ENCODE measurements around the gene ARMC6.

Gene ARMC6

DNA sequence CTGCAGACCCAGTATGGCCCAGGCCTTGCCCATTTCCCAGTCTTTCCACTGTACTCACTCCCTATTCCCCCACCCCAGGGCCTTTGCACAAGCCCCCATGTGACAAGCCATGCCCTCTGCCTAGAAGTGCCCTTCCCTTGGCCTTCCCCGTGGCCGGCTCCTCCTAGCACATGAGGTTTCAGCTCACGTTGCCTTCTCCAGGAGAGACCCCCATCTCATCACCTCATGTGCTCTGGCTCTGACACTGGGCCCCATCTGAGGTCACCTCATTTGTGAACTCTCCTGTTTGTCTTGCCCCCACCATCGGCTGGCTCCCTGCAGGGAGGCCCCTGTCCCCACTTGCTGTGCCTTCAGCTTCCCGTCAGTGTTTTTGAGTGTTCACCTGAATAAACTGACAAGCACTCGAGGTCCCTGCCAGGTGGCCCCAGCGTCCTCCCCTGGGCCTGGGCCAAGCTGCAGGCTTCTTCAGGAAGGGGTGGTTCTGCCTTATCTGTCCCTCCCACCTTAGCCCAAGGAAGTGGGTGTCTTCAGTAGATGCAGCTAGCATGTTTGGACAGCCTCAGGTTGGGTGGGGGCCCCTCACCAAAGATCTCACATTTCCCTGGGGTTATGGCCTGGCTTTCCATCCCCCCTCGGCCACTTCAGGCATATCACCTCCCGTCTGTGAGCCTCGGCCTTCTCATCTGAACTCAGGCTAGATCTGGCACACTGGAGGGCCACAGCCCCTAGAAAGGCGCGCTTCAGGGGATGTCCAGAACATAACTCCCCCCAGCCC is 26.6 kb downstream of the ARMC6 start:
- no peak for DNase-seq (ENCODE audit: low spot score)

DNA sequence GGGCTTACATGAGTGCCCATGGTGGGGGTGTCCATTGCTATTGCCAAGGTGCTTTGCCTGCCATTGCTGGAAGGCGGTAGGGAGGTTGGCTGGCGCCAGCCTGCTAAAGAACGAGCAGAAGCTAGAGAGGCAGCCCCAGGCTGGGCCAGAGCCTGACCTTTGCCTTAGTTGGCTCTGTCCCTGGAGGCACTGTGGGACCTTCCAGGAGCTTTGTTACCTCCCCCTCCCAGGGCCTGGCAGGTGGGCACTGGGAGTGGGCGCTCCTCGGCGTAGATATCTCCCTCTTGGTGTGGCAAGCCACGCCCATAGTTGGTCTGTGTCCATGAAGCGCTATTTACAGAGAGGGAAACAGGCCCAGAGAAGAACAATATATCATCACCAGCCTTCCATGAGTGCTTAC is 28.1 kb downstream of the ARMC6 start:
- no peak for DNase-seq (ENCODE audit: low spot score)
- TF ChIP-seq, protein P1, sequence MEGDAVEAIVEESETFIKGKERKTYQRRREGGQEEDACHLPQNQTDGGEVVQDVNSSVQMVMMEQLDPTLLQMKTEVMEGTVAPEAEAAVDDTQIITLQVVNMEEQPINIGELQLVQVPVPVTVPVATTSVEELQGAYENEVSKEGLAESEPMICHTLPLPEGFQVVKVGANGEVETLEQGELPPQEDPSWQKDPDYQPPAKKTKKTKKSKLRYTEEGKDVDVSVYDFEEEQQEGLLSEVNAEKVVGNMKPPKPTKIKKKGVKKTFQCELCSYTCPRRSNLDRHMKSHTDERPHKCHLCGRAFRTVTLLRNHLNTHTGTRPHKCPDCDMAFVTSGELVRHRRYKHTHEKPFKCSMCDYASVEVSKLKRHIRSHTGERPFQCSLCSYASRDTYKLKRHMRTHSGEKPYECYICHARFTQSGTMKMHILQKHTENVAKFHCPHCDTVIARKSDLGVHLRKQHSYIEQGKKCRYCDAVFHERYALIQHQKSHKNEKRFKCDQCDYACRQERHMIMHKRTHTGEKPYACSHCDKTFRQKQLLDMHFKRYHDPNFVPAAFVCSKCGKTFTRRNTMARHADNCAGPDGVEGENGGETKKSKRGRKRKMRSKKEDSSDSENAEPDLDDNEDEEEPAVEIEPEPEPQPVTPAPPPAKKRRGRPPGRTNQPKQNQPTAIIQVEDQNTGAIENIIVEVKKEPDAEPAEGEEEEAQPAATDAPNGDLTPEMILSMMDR (IDR thresholded peaks at IDR 0.05; ENCODE audit: extremely low read depth, missing control alignments), result no peak

More for the DNA sequence above, 26.6 kb downstream of the ARMC6 start:
- TF ChIP-seq, protein P1 (IDR thresholded peaks at IDR 0.05; ENCODE audit: extremely low read depth, missing control alignments), result no peak

DNA sequence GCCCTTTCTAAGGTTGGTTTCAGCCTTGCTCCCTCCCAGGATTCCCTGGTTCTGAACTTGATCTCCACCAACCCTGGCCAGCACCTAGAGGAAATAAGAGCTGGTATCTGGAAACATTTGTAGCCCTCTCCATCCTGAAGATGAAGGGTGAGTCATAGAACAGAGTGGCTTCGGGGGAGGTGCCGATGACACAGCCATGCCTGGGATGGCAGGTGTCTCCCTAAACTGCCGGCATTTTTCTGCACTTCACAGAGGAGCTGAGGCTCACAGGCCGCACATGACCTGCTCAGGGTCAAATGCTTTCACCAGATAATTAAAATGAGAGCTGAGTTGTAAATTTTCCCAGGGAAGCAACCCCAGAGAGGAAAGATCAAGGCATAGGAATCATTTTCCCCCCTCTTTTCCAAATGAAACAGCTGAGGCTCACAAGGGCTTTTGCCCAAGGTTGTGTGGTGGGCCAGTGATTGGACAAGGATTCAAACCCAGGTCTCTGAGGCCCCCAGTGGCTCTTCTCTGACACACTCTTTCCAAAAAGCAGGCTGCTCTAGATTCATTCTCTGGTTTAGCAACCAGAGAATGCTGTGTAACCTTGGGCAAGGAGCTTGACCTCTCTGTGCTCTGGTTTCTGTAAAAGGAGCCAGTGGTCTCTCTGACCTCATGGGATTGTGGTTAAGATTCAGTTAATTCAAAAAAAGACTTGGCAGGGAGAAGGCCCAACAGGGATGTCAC is 29.2 kb downstream of the ARMC6 start:
- no peak for DNase-seq (ENCODE audit: low spot score)
- TF ChIP-seq, protein P1 (IDR thresholded peaks at IDR 0.05; ENCODE audit: extremely low read depth, missing control alignments), result no peak

DNA sequence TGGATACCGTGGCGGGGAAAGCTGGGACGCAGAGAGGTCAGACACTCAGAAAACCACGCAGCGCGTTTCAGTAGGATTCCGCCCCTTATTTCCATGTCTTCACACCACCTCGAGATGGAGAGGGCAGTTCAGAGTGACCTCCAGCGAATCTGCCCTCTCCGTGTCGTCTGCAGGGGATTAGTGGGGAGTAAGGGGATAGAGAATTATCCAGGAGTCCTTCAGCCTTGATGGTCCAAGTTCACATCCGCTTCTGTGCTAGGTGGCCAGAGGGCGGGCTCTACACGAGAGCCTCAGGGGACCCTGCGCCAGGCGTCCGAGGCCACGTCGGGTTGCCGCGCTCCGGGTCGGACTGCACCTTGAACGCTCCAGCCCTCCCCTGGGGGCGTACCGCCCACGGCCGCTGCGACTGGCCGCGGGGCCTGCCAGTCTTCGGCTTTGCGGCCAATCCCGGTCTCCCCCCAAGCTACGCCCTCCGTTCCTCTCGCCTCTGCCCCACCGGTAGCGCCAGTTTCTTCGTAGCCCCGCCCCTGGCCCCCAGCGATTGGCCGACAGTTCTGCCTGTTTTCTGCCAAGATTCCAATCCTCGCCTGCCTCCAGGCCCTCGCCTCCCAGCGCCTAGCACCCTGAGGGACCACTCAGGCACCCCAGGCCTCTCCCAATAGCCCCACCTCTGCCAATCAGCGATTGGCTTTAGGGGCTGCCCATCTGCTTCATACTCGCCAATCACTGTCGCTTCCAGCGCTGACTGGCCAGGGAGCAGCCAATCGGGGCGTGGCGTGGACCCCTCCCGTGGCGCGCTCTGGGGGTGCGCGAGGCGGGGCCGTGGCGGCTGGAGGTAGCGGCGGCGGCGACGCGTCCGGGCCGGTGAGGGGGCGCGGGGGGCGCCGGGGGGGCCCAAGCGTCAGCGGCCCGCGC is 30.0 kb downstream of the ARMC6 start, which contains the start of gene SLC25A42:
TSS of gene SLC25A42 (plus strand) at position 812 of the 915 bp plus-strand sequence. CDS start 32,131 bp downstream, outside the sequence.
- TF ChIP-seq, protein P1 (IDR thresholded peaks at IDR 0.05; ENCODE audit: extremely low read depth, missing control alignments), result no peak
- DNase-seq (ENCODE audit: low spot score), result peak; percentile 100

DNA sequence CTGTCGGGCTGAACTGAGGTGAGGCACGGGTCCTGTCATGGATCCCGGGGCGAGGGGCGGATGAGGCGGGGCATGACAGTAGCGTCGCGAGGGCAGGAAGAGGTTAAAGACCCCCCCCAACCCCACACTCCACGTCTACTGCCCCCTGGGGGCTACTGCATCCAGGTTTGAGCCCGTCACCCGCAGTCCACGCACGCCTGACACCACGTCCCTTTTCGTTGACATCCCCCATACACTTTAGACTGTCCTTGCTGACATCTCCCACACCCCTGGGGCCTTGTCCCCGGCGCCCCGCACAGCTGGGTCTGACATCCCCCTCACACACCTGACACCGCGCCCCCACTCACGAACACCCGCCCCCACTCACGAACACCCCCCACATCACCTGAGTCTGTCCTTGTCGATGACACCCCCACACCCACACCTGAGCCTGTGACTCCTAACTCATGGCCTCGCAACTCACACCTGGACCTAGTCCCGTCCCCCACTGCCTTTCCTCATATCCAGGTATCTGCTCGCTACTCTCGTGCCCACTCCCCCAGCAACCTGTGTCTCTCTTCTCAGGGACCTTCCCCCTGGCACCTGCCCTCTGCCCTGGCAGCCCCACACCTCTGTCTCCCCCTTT is 30.8 kb downstream of the ARMC6 start:
- no peak for DNase-seq (ENCODE audit: low spot score)
- TF ChIP-seq, protein P1 (IDR thresholded peaks at IDR 0.05; ENCODE audit: extremely low read depth, missing control alignments), result no peak

DNA sequence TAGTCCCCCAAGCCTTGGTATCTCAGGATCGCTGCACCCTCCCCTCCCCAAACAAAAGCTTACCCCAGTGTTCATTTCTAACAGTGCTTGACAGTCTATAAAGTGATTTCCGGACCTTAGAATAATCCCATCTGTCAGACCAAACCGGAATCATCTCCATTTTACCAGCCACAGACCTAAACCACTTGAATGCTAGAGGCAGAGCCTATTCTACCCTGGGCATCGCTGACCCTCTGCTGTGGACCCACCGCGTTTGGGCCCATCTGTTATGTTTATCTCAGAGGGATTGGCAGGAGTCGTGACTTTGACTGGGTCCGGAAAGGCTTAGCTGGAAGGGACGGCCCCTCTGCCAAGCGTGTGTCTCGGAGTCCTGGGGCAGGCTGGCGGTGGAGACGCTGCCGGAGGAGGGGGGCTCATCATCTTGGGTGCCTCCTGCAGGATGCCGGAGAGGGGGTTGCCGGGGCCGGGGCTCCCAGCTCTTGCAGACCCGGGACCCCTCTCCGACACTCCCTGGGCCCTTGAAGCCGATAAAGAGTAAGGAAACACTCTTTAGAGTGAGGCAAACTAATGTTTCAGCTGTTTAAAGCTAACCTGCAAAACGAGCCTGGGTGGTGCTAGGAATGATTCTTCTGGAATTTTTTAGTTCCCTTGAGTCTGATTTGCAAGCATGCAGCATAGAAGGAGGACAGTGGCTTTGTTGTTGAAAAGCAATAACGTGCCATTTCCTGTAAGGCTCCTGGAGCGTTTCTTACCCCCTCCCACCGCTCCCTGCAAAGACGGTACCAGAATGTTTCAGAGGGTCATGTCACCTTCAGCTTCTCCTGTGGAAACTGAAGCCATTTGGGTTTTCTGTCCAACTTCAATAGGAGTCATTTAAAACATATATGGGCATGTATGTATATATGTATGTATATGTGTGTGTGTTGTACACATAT is 31.7 kb downstream of the ARMC6 start:
- TF ChIP-seq, protein P1 (IDR thresholded peaks at IDR 0.05; ENCODE audit: extremely low read depth, missing control alignments), result no peak
- peak; percentile 46 for DNase-seq (ENCODE audit: low spot score)
